ENCODE data around the gene PMF1. TPM values are rescaled to one million over a fixed set of nuclear protein-coding genes. Genes with fewer than 3 reads are reported as not detected.

PMF1 gene
- total RNA-seq, 1 donor from 2014 or later: 73.4 TPM

GRCh38 chr1:156268336-156268735 is 55.5 kb downstream of the PMF1 start:
- no peak overlapping the region for H3K4me3 Mint-ChIP-seq
- no peaks in the 10 kb centered on the region for H3K9me3 Mint-ChIP-seq
- no peak for DNase-seq (ENCODE audit: low spot score in 2 of 2, unreplicated experiment in 2 of 2)
- no peaks in the 10 kb centered on the region for H3K27me3 Mint-ChIP-seq (ENCODE audit: low read depth)
- no peak overlapping the region for H3K27ac Mint-ChIP-seq
- TF ChIP-seq, protein P1, sequence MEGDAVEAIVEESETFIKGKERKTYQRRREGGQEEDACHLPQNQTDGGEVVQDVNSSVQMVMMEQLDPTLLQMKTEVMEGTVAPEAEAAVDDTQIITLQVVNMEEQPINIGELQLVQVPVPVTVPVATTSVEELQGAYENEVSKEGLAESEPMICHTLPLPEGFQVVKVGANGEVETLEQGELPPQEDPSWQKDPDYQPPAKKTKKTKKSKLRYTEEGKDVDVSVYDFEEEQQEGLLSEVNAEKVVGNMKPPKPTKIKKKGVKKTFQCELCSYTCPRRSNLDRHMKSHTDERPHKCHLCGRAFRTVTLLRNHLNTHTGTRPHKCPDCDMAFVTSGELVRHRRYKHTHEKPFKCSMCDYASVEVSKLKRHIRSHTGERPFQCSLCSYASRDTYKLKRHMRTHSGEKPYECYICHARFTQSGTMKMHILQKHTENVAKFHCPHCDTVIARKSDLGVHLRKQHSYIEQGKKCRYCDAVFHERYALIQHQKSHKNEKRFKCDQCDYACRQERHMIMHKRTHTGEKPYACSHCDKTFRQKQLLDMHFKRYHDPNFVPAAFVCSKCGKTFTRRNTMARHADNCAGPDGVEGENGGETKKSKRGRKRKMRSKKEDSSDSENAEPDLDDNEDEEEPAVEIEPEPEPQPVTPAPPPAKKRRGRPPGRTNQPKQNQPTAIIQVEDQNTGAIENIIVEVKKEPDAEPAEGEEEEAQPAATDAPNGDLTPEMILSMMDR (IDR thresholded peaks at IDR 0.05; ENCODE audit: unreplicated experiment): no peak
- H3K4me1 Mint-ChIP-seq: no peaks in the 10 kb centered on the region
- peaks cover 56% of the 10 kb centered on the region for H3K36me3 Mint-ChIP-seq

GRCh38 chr1:156270314-156270713 is 57.5 kb downstream of the PMF1 start:
- Mint-ChIP-seq H3K27ac (no peak overlapping the region), H3K4me3 (no peak overlapping the region), H3K9me3 (no peaks in the 10 kb centered on the region), H3K4me1 (no peaks in the 10 kb centered on the region), H3K27me3 (ENCODE audit: low read depth) (no peaks in the 10 kb centered on the region), H3K36me3 (peaks cover 59% of the 10 kb centered on the region)
- TF ChIP-seq, protein P1 (IDR thresholded peaks at IDR 0.05; ENCODE audit: unreplicated experiment): no peak
- no peak for DNase-seq (ENCODE audit: low spot score in 2 of 2, unreplicated experiment in 2 of 2)

GRCh38 chr1:156276532-156276931 is 63.7 kb downstream of the PMF1 start:
- Mint-ChIP-seq H3K9me3 (no peaks in the 10 kb centered on the region), H3K27me3 (ENCODE audit: low read depth) (no peaks in the 10 kb centered on the region), H3K4me1 (peaks cover 11% of the 10 kb centered on the region), H3K27ac (no peak overlapping the region), H3K36me3 (peaks cover 50% of the 10 kb centered on the region), H3K4me3 (no peak overlapping the region)
- no peak for DNase-seq (ENCODE audit: low spot score in 2 of 2, unreplicated experiment in 2 of 2)
- TF ChIP-seq, protein P1 (IDR thresholded peaks at IDR 0.05; ENCODE audit: unreplicated experiment): no peak

- DNase-seq (ENCODE audit: low spot score in 2 of 2, unreplicated experiment in 2 of 2): no peak
- Mint-ChIP-seq H3K9me3 (no peaks in the 10 kb centered on the region), H3K4me3 (no peak overlapping the region), H3K27me3 (ENCODE audit: low read depth) (no peaks in the 10 kb centered on the region), H3K36me3 (peaks cover 47% of the 10 kb centered on the region), H3K27ac (no peak overlapping the region), H3K4me1 (peaks cover 14% of the 10 kb centered on the region)
- TF ChIP-seq, protein P1 (IDR thresholded peaks at IDR 0.05; ENCODE audit: unreplicated experiment): no peak
Measured at GRCh38 chr1:156276966-156277381, 64.2 kb downstream of the PMF1 start.

DNA sequence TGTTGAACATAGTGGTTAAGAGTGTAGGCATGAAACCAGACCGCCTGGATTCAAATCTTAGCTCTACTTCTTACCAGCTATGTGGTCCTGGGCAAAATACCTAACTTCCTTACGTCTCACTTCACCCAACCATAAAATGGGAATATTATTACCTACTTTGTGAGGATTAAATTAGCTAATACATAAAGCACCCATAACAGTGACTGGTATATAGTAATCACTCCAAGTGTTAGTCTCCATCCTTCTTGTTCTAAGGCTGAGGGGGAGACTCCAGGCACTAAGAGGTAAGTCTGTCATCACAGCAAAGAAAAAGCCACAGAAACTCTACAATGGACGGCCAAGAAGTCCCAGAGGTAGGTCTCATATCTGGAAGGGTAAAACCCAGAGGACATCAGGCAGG is 67.0 kb downstream of the PMF1 start:
- Mint-ChIP-seq H3K9me3 (no peaks in the 10 kb centered on the region), H3K27me3 (ENCODE audit: low read depth) (no peaks in the 10 kb centered on the region), H3K4me3 (peak overlapping the region; percentile 15), H3K27ac (no peak overlapping the region), H3K4me1 (peaks cover 33% of the 10 kb centered on the region), H3K36me3 (peaks cover 25% of the 10 kb centered on the region)
- DNase-seq (ENCODE audit: low spot score in 2 of 2, unreplicated experiment in 2 of 2): no peak
- TF ChIP-seq, protein P1 (IDR thresholded peaks at IDR 0.05; ENCODE audit: unreplicated experiment): no peak

- Mint-ChIP-seq H3K36me3 (peaks cover 15% of the 10 kb centered on the region), H3K4me3 (peak overlapping the region; percentile 86)
Measured at GRCh38 chr1:156281281-156281680, 68.5 kb downstream of the PMF1 start.

More at GRCh38 chr1:156281281-156281680, 68.5 kb downstream of the PMF1 start:
- Mint-ChIP-seq H3K9me3 (no peaks in the 10 kb centered on the region), H3K4me1 (peaks cover 33% of the 10 kb centered on the region), H3K27ac (peak overlapping the region; percentile 68), H3K27me3 (ENCODE audit: low read depth) (no peaks in the 10 kb centered on the region)
- DNase-seq (ENCODE audit: low spot score in 2 of 2, unreplicated experiment in 2 of 2): no peak
- TF ChIP-seq, protein P1 (IDR thresholded peaks at IDR 0.05; ENCODE audit: unreplicated experiment): no peak
